Posterior vena cava (tissue), 2 donors: Measurements from ENCODE around the gene MYZAP. TPM values are rescaled to one million over a fixed set of nuclear protein-coding genes. Genes with fewer than 3 reads are reported as not detected.

ENCODE experiments used
- DNase-seq: peaks from one replicate; pipeline ENCODE4 v3.0.0-alpha.2; 2020; ENCODE audit warnings: low spot score
- intact Hi-C, 2 donors: fragments of 100-400 bp; cut with DNase I; formaldehyde crosslinking; loops; one replicate each; pipeline versions ENCODE4 v1.14.1 to v1.14.2; 2022 to 2023
- total RNA-seq, 2 donors: library from RNA; stranded (reverse); fragmentation: NEBNext Ultra II Directional; extraction: Animal tissue kit (Norgen Biotek cat#: 25700); gene quantifications; one replicate each; pipeline ENCODE4 v1.2.1, GENCODE V29; 2021
- donor health status: DM: yes; HTN: yes; CAD: no.
- donor health status: DM: yes; HTN: yes; CAD: no.

MYZAP gene
- total RNA-seq, 2 donors from 2014 or later = 6.2 to 8.4 TPM

DNA sequence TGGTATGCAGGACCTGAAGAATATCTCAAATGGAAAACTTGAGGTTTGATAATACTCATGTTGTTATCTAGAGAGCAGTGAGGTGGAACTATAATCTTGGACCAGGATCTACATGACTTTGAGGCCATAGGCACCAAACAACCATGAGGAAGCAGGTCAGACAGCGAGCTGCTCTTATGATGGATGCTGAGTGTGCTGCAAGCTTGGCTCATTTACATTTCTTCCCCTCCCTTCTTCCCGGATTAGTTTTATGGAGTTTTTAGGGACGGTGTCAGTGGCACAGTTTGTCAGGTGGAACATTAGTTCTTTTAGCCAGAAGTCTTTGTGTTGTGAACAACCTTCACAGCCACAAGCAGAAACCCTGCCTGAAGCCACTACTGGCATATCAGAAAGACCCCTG, 8.0 kb upstream of the MYZAP start:
- intact Hi-C loops = no loop called here
- no peak for DNase-seq

DNA sequence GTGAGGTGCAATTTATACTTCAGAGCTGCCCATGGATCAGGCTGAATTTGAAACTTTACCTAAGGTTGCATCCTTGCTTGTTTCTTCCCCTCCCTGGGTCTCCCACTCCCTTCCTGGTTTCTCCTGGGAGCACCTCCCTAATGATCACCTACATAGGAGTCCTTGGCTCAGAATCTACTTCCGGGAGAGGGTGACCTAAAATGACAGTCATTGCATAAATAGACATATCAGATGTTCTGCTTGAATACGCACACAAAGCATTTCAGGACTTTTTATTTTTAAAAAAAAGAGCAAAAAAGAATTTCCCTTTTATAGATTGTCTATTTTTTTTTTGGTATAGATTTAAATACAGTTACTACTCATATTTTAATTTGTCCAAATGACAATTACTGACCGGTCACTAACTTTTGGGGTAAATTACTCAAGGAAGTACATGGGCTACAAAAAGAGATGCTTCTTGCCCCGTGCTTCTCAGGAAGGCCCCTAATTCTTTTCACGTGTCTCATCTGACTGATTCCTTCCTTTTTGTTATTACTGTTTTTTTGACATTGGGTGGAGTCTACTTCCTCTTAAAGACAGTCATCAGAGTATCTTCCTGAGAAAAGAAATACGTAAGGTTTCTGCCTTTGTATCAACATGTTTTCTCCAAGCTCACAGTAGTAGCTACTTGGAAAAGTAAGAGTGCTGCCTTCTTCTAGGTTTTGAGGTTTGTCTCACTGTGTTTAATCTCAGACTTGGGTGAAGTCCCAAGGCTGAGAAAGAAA, 4.9 kb upstream of the MYZAP start:
- intact Hi-C loops = no loop called here
- no peak for DNase-seq

DNA sequence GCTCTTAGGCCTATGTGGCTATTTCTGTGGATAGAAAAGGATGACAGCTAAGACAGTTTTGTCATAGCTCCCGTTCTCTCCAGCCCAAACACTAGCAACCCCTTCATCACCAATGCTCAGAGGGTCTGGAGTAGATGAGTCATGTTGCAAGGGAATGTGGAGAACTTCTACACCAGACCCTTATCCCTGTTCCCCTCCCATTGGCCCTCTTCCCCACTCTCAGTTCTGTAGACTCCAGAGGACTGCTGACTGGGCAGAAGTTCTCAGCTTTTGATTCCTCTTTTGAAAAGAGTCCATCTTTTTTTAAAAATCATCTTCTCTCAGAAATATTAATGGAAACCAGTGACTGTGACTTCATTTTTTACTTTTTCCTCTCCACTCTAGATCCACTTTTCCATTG, 2.4 kb upstream of the MYZAP start:
- intact Hi-C loops = no loop called here
- DNase-seq = no peak

DNA sequence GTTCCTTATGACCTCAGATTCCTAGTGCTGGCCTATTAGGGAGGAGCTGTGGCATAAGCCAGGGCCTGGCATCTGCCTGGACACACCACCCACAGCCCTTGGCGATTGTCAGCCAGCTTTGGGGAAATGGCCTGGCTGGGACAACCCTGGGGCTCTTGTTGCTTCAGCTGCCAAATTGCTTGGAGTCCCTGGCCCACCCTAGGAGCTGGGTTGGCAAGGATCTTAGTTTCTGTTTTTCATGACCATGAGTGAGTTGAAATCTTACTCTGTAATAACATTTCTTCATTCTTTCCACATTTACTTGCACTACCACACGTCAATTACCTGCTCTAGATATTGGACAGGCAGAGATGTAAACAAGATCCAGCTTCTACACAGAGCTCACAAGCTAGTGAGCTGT, 1.9 kb upstream of the MYZAP start:
- DNase-seq = no peak
- intact Hi-C loops = no loop called here

DNA sequence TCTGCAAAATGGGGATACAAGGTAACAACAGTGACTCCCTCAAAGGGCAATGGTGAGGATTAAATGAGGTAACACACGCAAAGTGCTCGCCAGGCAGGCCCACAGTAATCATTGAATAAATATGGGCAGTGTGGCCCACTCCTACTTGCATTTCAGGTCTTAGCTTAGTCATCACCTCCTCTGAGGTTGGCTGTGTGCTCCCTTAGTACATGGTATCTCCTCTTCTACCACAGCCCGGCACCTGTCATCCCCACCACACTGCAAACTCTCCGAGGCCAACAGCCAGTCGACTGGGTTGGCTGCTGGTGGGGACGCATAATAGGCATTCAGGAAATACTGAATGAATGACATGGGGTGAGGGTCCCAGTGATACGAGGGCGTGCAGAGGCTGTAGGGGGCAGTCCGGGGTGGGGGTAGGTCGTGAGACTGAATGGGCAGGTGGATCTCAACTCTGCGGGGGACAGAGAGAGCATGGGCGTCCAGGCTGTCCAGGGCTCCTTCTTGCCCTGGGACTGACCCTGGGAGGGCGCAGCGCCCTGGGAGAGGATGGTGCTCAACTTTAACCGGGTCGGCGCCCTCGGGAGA, 375 bp upstream of the MYZAP start:
- DNase-seq = no peak
- intact Hi-C loops = no loop called here

DNA sequence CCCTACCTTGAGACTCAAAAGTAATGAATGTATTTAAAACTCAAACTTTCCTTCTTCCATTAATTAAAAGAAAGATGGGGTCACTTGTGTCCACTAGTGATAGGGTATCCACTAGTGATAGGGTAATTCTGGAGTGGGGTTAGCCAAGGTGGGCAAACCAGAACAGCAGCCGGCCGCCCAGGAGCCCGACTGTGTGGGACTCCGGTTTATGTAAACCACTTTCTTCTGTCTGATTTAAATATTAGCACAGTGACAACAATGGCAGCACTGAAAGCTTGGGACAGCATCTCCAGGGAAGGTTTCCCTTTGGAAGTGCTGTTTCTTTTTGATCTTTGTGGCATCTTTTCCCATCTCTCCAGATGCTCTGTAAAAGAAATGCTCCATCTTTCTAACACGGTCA, 722 bp downstream of the MYZAP start:
- no peak for DNase-seq
- intact Hi-C loops = no loop called here

DNA sequence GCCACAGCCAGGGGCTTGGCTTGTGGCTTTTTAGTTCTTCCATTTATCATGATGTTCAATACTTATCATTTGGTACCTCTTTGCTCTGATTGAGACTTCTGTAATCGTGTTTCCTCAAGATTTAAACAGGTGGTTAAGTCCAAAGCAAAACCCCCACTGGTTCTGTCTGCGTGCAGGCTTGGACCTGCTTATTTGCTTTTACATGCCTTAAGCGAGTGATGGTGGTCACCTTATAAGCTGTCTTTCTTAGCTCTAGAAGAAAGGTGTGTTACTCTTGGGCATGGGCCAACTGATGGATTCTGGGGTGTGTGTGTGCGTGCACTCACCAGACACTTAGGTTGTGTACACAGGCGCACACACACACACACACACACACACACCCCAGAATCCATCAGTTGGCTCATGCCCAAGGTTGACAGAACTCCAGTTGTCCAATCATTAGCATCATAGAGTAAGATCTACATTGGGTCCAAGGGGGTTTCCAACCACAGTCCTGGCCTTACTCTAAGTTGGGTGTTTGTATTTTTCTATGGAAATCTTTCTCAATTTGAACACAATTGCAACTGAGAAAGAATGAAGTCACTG, 1.2 kb downstream of the MYZAP start:
- DNase-seq = no peak
- intact Hi-C loops = no loop called here

DNA sequence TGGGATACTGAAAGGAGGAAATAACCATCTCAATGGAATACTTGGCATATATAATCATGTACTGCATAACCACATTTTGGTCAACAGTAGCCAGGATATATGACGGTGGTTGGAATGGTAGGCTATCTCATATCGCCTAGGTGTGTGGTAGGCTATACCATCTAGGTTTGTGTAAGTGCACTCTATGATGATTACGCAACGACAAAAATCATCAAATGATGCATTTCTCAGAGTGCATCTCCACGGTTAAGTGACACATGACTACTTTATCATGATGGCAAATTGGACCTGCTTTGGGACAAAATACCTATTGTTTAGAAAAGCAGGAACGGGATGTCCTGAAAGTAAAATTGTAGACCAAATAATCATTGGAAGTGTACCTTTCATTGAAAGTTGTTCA, 2.8 kb downstream of the MYZAP start:
- intact Hi-C loops = no loop called here
- DNase-seq = no peak

DNA sequence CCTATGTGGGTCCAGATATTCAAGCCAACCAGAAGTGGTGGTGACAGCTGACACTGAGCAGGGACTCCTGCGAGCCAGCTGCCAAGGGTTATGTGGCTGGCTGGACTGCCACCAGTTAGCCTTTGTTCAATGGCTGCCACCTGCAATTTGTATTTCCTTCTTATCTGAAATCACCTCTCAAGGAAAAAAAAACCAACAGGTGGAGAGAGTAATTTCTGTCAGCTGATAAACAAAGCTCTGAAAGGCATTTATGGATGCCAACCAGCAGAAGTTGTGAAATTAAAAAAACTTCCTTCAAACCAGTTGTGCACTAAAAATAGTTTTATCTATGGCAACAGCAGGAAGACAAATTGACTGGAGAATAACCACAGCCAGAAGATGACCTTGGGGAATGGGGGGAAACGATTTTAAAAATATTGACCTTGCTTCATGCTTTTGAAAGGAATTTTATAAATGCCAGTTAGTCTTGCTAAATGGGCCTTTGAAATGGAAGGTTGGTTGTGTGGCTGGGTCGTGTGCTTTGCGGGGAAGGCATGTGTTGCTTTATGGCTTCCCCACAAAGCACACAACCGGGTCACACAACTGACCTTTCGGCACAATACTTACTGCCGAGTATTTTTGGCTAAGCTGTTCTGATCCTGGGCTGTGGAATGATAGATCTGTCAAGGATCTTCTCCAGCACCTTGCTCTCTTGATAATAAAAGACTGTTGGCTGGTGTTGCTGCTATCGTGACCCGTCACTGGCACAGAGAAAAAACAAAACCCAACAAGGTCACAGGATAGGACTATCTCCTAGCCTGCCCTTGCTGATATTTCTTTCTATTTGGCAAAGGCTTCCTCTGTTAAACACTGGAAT, 3.5 kb downstream of the MYZAP start:
- intact Hi-C loops = no loop called here

DNA sequence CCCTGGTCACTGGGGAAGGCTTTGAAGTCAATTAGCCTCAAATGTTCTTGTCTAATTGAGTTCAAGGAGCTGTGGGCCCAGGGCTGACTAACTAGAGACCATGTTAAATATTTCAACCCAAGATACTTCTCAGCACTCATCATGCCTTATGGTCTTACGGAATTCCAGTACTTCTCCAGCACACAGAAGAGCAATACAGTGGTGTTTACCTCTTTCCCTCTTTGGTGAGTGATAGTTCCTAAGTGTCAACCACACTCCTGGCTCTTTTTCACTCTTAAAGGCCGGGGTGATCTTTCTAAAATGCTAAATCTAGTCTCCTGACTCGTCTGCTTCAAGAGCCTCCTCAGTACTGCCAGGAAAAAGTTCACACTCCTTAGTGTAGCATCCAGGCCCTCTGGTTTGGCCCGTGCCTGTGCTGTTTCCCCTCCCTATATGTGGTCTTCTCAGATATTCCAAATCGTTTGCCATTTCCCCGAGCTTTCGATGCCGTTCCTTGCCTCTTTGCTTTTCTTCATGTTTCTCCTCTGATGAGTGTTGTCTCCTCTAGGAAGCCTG, 4.7 kb downstream of the MYZAP start:
- intact Hi-C loops = no loop called here

More for the DNA sequence above, 3.5 kb downstream of the MYZAP start:
- no peak for DNase-seq

DNA sequence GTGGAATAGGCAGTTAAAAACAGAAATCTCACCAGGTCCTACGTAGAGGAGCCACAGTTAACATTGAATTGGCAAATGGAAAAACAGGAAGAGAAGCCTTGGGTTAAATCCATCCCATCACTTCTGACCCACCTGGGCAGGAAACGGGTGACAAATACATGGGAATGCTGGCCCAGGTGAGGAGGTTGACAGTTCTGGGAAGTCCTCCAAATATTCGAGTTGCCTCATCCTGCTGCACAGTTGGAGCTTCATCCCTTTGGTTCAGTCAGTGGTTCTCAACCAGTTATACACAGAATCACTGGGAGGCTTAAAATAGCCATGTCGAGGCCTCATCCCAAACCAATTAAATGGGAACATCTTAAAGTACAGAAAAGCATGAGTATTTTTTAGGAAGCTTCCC, 5.3 kb downstream of the MYZAP start:
- intact Hi-C loops = no loop called here

More for the DNA sequence above, 4.7 kb downstream of the MYZAP start:
- no peak for DNase-seq

DNA sequence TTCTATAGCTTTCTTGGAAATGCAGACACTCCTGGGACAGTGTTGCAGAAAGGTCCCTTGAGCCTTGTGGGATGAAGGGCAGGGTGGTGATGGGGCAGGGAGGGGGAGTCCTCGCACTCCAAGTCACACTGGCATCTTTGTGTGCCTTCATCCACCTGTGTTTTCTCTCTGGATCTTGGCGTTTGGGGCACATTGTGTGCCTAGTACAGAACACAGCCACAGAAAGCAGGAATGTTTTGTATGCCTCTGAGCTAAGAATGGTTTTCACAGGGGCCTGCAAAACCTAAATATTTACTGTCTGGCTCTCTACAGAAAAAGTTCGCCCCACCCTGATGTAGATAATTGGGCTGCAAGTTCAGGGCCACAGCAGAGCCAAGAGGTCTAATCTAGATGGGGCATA, 5.7 kb downstream of the MYZAP start:
- no peak for DNase-seq
- intact Hi-C loops = no loop called here

More for the DNA sequence above, 5.3 kb downstream of the MYZAP start:
- no peak for DNase-seq

DNA sequence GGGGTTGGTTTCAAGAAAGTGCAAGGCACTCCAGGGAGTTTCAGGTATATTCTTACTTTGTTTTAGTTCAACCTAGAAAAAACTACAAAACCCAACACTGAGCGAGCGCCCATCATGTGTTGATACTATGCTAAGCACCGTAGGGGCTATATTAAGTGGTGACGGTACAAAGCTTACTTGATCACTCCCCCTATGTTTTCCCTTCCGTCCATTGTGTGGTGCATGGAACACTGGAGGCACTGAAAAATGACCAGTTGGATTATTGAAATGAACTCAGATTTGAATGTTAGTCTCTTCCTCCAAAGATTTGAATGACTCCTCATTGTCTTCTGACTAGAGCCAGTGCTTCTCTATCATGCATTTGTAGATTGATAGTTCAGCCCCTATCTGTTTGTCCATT, 6.6 kb downstream of the MYZAP start:
- intact Hi-C loops = no loop called here
- no peak for DNase-seq

DNA sequence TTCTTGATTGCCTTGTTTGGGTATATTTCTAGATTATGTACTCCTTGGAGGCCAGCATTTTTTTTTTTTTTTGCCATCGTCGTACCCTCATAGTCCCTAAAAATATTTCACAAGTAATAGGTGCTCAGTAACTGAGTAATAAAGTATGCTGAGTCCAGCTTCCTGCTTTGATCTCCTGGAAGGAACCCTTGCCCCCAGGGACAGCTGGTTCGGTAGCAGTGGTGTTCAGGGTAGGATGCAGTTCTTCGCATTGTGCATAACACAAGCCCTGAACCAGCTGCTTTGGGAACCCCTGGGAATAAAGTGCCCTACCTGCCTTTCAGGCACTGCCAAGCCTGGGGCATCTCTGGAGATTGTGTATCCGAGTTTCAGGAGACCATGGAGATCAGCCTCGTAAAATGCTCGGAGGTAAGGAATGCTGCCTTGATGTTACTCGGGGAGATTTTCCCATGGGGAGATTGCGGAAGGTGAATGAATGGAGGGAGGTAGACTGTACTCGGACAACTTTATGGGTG, 7.6 kb downstream of the MYZAP start:
- DNase-seq = no peak
- intact Hi-C loops = no loop called here

DNA sequence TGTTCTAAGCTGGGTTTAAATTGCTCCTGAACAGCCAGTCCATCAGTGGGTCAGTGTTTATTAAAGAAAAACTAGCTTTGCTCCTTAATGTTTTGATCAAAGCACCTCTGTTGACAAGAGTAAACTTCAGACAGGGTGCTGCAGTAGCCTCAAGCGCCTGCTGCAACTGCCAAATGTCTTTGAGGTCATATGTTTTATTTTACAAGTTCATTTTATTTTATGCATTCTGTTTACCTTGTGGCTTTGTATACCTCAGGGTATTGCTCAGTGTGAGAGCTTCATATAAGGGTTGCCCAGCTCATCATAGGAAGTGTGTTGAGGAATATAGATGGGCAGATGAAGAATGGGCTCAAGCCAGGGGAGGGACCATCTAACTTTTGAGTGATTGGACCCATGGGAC, 8.5 kb downstream of the MYZAP start:
- no peak for DNase-seq
- intact Hi-C loops = no loop called here

DNA sequence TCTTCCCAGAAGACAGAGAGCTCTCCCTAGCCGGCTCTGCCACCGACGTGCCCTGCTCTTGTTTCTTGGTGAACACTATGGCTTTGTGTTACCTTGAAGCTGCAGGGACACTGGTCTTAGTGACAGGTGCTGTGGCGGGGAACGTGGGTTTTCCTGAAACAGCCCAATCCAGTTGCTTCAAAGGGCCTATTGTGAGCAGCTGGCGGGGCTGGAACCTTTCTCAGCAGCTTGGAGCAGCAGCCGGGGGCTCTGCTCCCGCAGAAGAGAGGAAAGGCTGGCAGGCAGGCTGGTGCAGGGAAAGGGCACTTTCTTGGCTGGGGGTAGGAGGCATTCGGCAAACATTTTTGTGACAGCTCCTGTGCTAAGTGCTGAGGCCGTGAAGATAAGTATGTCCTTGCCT, 12.8 kb downstream of the MYZAP start:
- DNase-seq = no peak
- intact Hi-C loops = no loop called here

DNA sequence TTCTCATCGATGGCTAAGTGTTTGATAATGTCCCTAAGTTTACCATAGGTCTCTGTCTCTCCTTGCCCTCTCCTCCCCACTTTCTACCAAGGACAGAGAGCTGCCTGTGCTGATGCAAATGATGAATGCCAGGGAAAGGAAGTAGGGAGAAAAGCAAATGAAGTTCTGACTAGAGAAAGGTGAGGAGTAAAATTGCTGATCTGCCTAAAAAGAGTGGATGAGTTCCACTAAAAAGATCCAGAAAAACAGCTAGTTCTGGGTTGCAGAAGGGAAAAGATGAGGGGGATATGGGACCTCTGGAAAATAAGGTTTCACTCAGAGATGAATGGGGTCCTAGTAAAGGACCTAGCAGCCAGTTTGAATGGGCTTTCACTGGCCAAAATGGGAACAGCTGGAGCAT, 13.8 kb downstream of the MYZAP start:
- intact Hi-C loops = no loop called here
- no peak for DNase-seq

DNA sequence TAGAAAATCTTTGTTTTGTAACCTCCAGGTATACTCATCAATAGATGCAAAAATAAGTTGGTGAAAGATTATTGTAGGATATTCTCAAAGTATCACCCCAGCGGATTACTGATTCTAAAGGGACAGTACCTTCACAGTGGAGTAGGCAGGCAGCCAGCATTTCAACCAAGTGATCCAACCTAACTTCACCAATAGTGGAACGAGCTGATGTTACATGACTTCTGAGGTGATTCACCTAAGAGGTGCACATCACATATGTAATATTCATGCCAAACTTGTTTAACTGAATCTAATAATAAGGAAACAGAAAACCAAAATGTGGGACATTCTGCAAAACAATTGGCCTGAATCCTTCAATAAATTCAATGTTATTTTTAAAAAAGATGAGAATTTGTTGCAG, 14.3 kb downstream of the MYZAP start:
- intact Hi-C loops = no loop called here
- no peak for DNase-seq

DNA sequence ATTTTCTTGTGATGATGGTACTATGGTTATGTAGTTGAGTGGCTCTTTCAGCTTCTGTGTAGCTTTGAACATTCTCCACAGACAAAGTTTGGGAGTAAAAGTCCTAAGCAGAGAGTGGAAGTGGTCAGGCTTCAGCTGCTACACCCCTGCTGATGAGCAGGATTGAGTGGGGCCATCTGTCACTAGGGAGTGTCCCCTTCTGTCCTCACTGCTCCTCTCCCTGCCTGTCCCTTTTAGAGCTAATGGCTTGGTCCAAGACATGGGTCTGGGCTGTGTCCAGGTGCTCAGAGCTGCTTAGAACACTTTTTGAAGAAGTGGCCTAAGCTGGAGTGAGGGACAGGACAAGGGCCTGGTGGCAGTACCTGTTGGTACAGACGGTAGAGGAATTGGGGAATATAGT, 15.1 kb downstream of the MYZAP start:
- no peak for DNase-seq
- intact Hi-C loops = no loop called here

DNA sequence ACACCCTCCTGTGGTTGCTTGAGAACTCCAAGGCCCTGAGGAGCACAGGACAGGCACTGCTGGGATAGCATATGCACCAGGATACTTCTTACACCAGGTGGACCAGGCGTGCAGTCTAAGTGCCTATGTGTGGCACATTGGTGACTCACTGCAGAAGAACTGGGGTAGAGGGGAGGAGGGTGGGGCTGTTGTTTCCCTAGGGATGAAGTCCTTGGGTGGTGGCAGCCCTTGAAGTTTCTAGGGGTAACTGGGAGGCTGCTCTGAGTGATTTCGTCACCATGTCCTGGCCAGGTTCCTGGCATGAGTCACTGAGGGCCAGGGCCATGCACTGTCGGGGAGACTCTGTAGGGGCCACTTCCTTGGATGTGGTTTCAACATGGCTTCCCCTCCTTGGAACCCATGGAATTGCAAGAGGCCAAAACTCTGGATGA, 15.9 kb downstream of the MYZAP start:
- DNase-seq = no peak
- intact Hi-C loops = no loop called here
